WERI-Rb-1 (cell line): ENCODE results near the gene PARP4.
A peak's percentile ranks its signal among the peaks of the same experiment; 100 is the strongest.
"Not testable (repeated sequence)": the region's sequence is repeated elsewhere in the genome, so short reads cannot be mapped to it uniquely, and the experiment has no call there.

Source experiments
- DNase-seq: peaks from one replicate; pipeline ENCODE4 v3.0.0-alpha.2; 2020
- H3K27ac ChIP-seq: fragments of 250-450 bp; sonication (Bioruptor Pico); 2 replicates; pipeline ENCODE4 v1.5.1; 2020; ENCODE audit warnings: mild to moderate bottlenecking, moderate library complexity
- H3K27me3 ChIP-seq: fragments of 250-450 bp; sonication (Bioruptor Pico); 2 replicates; pipeline ENCODE4 v1.5.1; 2021; ENCODE audit warnings: mild to moderate bottlenecking, low read depth, moderate library complexity; ENCODE audit not compliant: insufficient read depth, severe bottlenecking
- H3K36me3 ChIP-seq: fragments of 250-450 bp; sonication (Bioruptor Pico); 2 replicates; pipeline ENCODE4 v1.5.1; 2020; ENCODE audit warnings: mild to moderate bottlenecking, moderate library complexity
- H3K4me3 ChIP-seq: 2 replicates; pipeline ENCODE4 v1.5.1; 2011; ENCODE audit warnings: low read depth, mild to moderate bottlenecking, control low read depth, low read length
- H3K9me3 ChIP-seq: fragments of 250-450 bp; sonication (Bioruptor Pico); 2 replicates; pipeline ENCODE4 v1.5.1; 2021; ENCODE audit warnings: mild to moderate bottlenecking, moderate library complexity; ENCODE audit not compliant: severe bottlenecking
- CTCF ChIP-seq: IDR thresholded peaks from 2 replicates; pipeline ENCODE4 v1.5.1; 2011; ENCODE audit warnings: low read depth, mild to moderate bottlenecking, control low read depth, inconsistent platforms, low read length

PARP4 gene

DNA sequence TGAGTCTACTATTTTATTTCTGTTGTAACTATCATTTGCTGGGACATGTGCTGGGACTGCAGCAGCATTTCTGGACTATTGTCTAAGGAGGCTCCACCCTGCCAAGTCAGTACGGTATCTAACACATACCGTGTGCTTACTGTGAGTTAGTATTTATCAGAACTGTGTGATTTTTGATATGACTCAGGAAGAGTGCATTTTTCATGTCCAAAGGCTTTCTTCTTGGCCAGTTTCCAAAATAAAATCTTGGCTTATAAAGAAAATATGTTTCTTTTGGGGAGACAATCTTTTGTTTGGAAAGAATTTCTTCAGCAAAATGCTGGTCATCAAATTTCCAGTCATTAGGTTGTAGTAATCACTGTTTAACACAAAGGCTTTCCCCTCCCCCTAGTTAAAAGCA is 11.6 kb downstream of the PARP4 start:
- TF ChIP-seq CTCF: no peak
- Histone ChIP-seq H3K36me3 (peaks cover 34% of the 10 kb centered on the region), H3K27ac (no peak overlapping the region), H3K4me3 (no peak overlapping the region), H3K9me3 (peaks cover 4% of the 10 kb centered on the region), H3K27me3 (no peaks in the 10 kb centered on the region)
- no peak for DNase-seq

- TF ChIP-seq CTCF: no peak
- no peak overlapping the region for H3K27ac ChIP-seq
- DNase-seq: no peak
- peaks cover 55% of the 10 kb centered on the region for H3K36me3 ChIP-seq
- H3K9me3 ChIP-seq: no peaks in the 10 kb centered on the region
- H3K4me3 ChIP-seq: no peak overlapping the region
- no peaks in the 10 kb centered on the region for H3K27me3 ChIP-seq
Measured at GRCh38 chr13:24497742-24498141, 14.8 kb downstream of the PARP4 start.

GRCh38 chr13:24496295-24496694 is 16.3 kb downstream of the PARP4 start:
- not testable (repeated sequence) for H3K27me3 ChIP-seq, H3K4me3 ChIP-seq, DNase-seq, H3K27ac ChIP-seq, H3K9me3 ChIP-seq
- H3K36me3 ChIP-seq: peaks cover 63% of the 10 kb centered on the region

DNA sequence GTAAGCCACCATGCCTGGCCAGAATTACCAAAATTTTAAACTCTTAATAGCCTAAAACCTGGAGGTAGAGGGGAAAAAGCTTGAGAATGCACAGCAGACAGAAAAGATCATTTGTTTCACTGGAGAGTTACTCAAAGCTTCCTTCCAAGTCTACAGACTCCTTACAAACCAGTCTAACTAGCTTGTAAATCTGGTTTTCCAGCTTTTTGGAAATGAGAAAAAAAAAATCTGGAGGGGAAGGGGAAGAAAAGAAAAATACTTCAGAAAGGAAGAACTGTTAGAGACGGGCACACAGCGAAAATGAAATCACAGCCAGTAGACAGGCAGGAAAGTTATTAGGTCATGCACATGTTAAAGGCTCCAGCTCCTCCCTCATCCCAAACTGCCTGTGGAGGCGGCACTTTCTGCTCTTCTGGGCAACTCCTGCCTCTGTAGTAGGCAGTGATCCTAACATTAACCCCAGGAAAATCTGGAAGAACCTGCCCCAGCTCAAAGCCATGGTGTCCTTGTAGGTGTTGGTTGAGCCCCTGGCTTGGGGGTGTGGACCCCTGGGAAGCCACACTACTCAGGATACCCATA is 17.3 kb downstream of the PARP4 start:
- Histone ChIP-seq H3K27ac (no peak overlapping the region), H3K9me3 (no peaks in the 10 kb centered on the region), H3K36me3 (peaks cover 66% of the 10 kb centered on the region), H3K4me3 (no peak overlapping the region), H3K27me3 (no peaks in the 10 kb centered on the region)
- DNase-seq: no peak
- no peak for TF ChIP-seq CTCF

DNA sequence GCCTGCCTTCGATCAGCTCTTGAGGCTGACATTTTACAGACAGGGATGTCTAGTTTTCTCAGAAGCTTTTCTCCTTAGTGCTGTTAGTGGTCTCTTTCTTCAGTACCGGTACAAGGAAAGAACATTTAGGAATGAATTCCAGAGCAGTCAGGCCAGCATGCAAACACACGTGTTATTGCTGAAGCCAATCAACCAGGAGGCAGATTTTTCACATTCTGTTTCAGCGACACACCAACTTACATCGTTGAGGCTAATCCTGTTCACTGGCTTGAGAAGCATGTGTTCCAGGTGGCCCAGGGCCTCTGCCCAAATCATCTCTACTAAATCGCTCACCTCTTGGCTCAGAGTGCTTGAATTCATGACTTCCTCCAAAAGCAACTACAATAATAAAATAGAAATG is 19.2 kb downstream of the PARP4 start:
- TF ChIP-seq CTCF: no peak
- Histone ChIP-seq H3K4me3 (no peak overlapping the region), H3K27ac (no peak overlapping the region), H3K36me3 (peaks cover 77% of the 10 kb centered on the region), H3K9me3 (no peaks in the 10 kb centered on the region), H3K27me3 (no peaks in the 10 kb centered on the region)
- DNase-seq: no peak

- peaks cover 70% of the 10 kb centered on the region for H3K36me3 ChIP-seq
- H3K27ac ChIP-seq: no peak overlapping the region
- H3K27me3 ChIP-seq: no peaks in the 10 kb centered on the region
- H3K4me3 ChIP-seq: no peak overlapping the region
- DNase-seq: no peak
- H3K9me3 ChIP-seq: no peaks in the 10 kb centered on the region
- TF ChIP-seq CTCF: 0 out of 2 replicates have a peak, but pooled peaks have one; percentile 15
Measured at GRCh38 chr13:24491845-24492244, 20.7 kb downstream of the PARP4 start.
